Activated CD8-positive, alpha-beta memory T cell treated with anti-CD3 and anti-CD28 coated beads for 24 hours (primary cell): ENCODE data around the gene PCDHGA2.

ENCODE experiments used
- DNase-seq: peaks from one replicate; pipeline ENCODE4 v3.0.0-alpha.2; 2020

PCDHGA2 gene

DNA sequence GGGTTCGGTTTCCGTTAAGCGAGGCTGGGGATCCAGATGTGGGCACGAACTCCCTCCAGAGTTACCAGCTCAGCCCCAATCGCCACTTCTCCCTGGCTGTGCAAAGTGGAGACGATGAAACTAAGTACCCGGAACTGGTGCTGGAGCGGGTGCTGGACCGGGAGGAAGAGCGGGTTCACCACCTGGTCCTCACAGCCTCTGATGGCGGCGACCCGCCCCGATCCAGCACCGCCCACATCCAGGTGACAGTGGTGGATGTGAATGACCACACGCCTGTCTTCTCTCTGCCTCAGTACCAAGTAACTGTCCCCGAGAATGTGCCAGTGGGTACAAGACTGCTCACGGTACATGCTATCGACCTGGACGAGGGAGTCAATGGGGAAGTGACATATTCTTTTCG, 44.8 kb downstream of the PCDHGA2 start:
- DNase-seq, result no peak

- no peak for DNase-seq
Observed at GRCh38 chr5:141384471-141385267, 46.1 kb downstream of the PCDHGA2 start.

DNA sequence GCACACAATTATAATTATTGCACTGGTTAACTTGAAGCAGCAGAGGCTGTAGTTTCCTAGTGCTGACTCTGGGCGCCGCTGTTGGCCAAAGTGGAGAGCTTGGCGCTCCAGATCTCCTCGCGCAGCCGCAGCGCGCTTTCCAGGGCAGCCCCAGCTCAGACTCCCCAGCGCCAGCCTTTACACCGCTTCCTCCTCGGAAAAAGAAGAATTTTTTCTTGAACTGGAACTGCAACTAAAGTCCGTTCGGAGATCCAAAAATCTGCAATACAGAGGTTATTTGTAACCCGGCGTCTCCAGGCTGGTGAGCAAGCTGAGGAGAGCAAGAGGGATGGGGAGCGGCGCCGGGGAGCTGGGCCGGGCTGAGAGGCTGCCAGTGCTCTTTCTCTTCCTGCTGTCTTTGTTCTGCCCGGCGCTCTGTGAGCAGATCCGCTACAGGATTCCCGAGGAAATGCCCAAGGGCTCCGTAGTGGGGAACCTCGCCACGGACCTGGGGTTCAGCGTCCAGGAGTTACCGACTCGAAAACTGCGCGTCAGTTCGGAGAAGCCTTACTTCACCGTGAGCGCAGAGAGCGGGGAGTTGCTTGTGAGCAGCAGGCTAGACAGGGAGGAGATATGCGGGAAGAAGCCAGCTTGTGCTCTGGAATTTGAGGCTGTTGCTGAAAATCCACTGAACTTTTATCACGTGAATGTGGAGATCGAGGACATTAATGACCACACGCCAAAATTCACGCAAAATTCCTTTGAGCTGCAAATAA, 49.2 kb downstream of the PCDHGA2 start, which contains the start of gene PCDHGB4:
TSS of gene PCDHGB4 (plus strand) at position 142 of the 755 bp plus-strand sequence. CDS start at position 329, 187 bp downstream.
- peak; percentile 55 for DNase-seq

GRCh38 chr5:141388661-141389060, 50.1 kb downstream of the PCDHGA2 start:
- no peak for DNase-seq

GRCh38 chr5:141389153-141390042, 50.8 kb downstream of the PCDHGA2 start:
- peak; percentile 40 for DNase-seq

DNA sequence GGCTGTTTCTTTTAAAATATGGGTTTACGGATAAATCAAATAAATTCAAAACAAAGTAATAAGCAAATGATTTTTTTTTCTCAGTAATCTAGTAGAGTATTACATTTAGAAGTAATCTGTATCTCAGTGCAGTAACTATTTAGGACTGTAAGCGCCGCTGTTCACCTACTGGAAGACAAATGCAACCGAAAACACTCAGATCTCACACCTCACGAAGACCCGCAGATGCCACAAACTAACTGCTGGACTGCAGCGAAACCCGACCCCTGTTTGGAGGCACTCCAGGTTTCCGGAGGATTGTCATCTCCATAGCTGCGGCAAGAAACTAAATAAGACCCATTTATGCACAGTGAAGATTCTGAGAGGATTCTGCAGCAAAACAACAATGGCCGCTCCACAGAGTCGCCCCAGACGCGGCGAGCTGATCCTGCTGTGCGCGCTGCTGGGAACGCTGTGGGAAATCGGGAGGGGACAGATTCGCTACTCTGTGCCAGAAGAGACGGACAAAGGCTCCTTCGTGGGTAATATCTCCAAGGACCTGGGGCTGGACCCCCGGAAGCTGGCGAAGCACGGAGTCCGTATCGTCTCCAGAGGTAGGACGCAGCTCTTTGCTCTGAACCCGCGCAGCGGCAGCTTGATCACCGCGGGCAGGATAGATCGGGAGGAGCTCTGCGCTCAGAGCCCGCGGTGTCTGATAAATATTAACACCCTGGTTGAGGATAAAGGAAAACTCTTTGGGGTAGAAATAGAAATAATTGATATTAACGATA, 54.1 kb downstream of the PCDHGA2 start, which contains the start of gene PCDHGA8:
TSS of gene PCDHGA8 (plus strand) at position 205 of the 770 bp plus-strand sequence. CDS start at position 386, 181 bp downstream.
- DNase-seq, result peak; percentile 33
